GM21717 (cell line): ENCODE data around the gene ZBTB7A.
"Not testable (repeated sequence)": the region's sequence is repeated elsewhere in the genome, so short reads cannot be mapped to it uniquely, and the experiment has no call there.

Source experiments
- ATAC-seq: cut with Tn5 transposase; IDR thresholded peaks from one replicate; pipeline ENCODE4 v1.9.1; 2021; ENCODE audit warnings: mild to moderate bottlenecking, moderate library complexity; ENCODE audit not compliant: unreplicated experiment

ZBTB7A gene

DNA sequence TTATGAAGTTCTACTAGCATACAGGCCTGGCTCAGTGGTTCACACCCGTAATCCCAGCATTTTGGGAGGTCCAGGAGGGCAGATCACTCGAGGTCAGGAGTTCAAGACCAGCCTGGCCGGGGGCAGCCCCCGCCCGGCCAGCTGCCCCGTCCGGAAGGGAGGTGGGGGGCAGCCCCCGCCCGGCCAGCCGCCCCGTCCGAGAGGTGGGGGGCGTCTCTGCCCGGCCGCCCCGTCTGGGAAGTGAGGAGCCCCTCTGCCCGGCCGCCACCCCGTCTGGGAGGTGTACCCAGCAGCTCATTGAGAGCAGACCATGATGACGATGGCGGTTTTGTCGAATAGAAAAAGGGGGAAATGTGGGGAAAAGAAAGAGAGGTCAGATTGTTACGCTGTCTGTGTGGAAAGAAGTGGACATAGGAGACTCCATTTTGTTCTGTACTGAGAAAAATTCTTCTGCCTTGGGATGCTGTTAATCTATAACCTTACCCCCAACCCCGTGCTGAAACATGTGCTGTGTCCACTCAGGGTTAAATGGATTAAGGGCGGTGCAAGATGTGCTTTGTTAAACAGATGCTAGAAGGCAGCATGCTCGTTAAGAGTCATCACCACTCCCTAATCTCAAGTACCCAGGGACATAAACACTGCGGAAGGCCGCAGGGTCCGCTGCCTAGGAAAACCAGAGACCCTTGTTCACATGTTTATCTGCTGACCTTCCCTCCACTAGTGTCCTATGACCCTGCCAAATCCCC lies 67.9 kb downstream of the ZBTB7A start:
- not testable (repeated sequence) for ATAC-seq

DNA sequence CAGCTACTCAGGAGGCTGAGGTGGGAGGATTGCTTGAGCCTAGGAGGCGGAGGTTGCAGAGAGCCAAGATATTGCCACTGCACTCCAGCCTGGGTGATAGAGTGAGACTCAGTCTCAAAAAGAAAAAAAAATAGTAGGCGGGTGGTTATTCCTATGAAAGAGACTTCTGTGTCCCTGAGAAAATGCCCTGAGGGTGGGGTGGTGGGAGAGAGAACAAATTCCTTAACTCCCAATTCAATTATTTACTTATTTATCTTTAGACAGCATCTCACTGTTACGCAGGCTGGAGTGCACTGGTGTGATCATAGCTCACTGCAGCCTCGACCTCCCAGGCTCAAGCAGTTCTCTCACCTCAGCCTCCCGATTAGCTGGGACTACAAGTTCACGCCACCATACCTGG lies 71.1 kb downstream of the ZBTB7A start:
- no peak for ATAC-seq
